Caco-2 (cell line): ENCODE results near the gene MXD3. TPM values are rescaled to one million over a fixed set of nuclear protein-coding genes. Genes with fewer than 3 reads are reported as not detected.

Source experiments
- BruUV-seq: library from RNA; stranded (reverse); fragments of 400-500 nt; replicated peaks from 2 replicates; lab custom pipeline; 2021; lab: Mats Ljungman, UMichigan
- CTCF ChIA-PET: fragments of 300-600 bp; sonication (Branson Sonifier 250); formaldehyde crosslinking; loops from one replicate; lab custom pipeline; 2022; ENCODE audit warnings: antibody characterized with exemption; lab: Charles Lee
- POLR2A ChIA-PET: fragments of 300-600 bp; sonication (Branson Sonifier 250); formaldehyde crosslinking; loops from one replicate; lab custom pipeline; 2022; ENCODE audit warnings: antibody characterized with exemption; lab: Charles Lee
- DNase-seq, 2 experiments: peaks; one replicate each; pipeline versions ENCODE4 v3.0.0 to v3.0.0-alpha.2; 2020 to 2022
- H3K27me3 ChIP-seq: replicated peaks from 2 replicates; pipeline ENCODE4 v1.6.0; 2011; ENCODE audit warnings: low read length; ENCODE audit not compliant: control insufficient read depth, insufficient read depth
- H3K36me3 ChIP-seq: 2 replicates; pipeline ENCODE4 v1.5.1; 2011; ENCODE audit warnings: low read length; ENCODE audit not compliant: control insufficient read depth, insufficient read depth
- H3K4me1 ChIP-seq: fragments of 250-450 bp; sonication (Bioruptor Pico); 2 replicates; pipeline ENCODE4 v1.5.1; 2020; ENCODE audit warnings: mild to moderate bottlenecking
- H3K4me3 ChIP-seq: 2 replicates; pipeline ENCODE4 v1.5.1; 2011; ENCODE audit warnings: low read depth, mild to moderate bottlenecking, control low read depth, low read length
- H3K9me3 ChIP-seq: fragments of 250-450 bp; sonication (Bioruptor Pico); 2 replicates; pipeline ENCODE4 v1.5.1; 2020; ENCODE audit warnings: mild to moderate bottlenecking, moderate library complexity
- H3K27ac Mint-ChIP-seq: one replicate; pipeline ENCODE4 v1.8.0; 2022; ENCODE audit warnings: mixed read lengths; ENCODE audit not compliant: unreplicated experiment
- H3K27me3 Mint-ChIP-seq: one replicate; pipeline ENCODE4 v1.8.0; 2022; ENCODE audit warnings: mixed read lengths; ENCODE audit not compliant: insufficient read depth, unreplicated experiment
- H3K36me3 Mint-ChIP-seq: one replicate; pipeline ENCODE4 v1.8.0; 2022; ENCODE audit warnings: mild to moderate bottlenecking, mixed read lengths; ENCODE audit not compliant: insufficient read depth, unreplicated experiment
- H3K4me1 Mint-ChIP-seq: one replicate; pipeline ENCODE4 v1.8.0; 2022; ENCODE audit warnings: low read depth, mixed read lengths; ENCODE audit not compliant: unreplicated experiment
- H3K4me3 Mint-ChIP-seq: one replicate; pipeline ENCODE4 v1.8.0; 2022; ENCODE audit warnings: mild to moderate bottlenecking, moderate library complexity, mixed read lengths; ENCODE audit not compliant: unreplicated experiment
- H3K9me3 Mint-ChIP-seq: one replicate; pipeline ENCODE4 v1.8.0; 2022; ENCODE audit warnings: mixed read lengths; ENCODE audit not compliant: unreplicated experiment
- CTCF ChIP-seq, 2 experiments: fragments of 200-600 bp in 1 of 2; IDR thresholded peaks; 1 replicate in 1 of 2; 2 replicates in 1 of 2; pipeline versions ENCODE4 v1.5.1 to v1.8.0; 2011 to 2022; ENCODE audit warnings: antibody characterized with exemption in 1 of 2, control low read depth in 1 of 2, inconsistent platforms in 1 of 2, low read depth in 1 of 2, low read length in 1 of 2, mild to moderate bottlenecking in 1 of 2, moderate library complexity in 1 of 2; ENCODE audit not compliant: insufficient read depth in 1 of 2, severe bottlenecking in 1 of 2, unreplicated experiment in 1 of 2
- intact Hi-C: fragments of 100-400 bp; cut with micrococcal nuclease; formaldehyde crosslinking; loops from one replicate; pipeline ENCODE4 v1.10.0; 2022; ENCODE audit not compliant: unreplicated experiment
- total RNA-seq: library from RNA; stranded (reverse); gene quantifications from 2 replicates; pipeline ENCODE4 v1.2.3, GENCODE V29; 2022

The MXD3 gene
- total RNA-seq, 1 experiment from 2014 or later: 19.8 TPM

- intact Hi-C loops: no loop called here
- TF ChIP-seq CTCF (IDR thresholded peaks at IDR 0.05; ENCODE audit: insufficient read depth in 1 of 2, low read depth in 1 of 2, low read length in 1 of 2, severe bottlenecking in 1 of 2, unreplicated experiment in 1 of 2): no peak
- no peaks in the 10 kb centered on the region for H3K36me3 ChIP-seq
- H3K4me3 ChIP-seq: no peak overlapping the region
- ChIA-PET POLR2A (no interaction called here), CTCF (interaction anchor here (0.6 to 1.5 kb wide), 5 partner anchors 9 to 147 kb away, joined by 3 to 4 read pairs (median 3); no protein-coding TSS in a partner anchor)
- H3K9me3 ChIP-seq: no peaks in the 10 kb centered on the region
- BruUV-seq: no TSS peak
- peak in 1 of 2 experiments; percentile 18 for DNase-seq
- H3K27me3 Mint-ChIP-seq: no peaks in the 10 kb centered on the region
- no peak overlapping the region for H3K4me3 Mint-ChIP-seq
- peaks cover 62% of the 10 kb centered on the region for H3K36me3 Mint-ChIP-seq
- H3K27ac Mint-ChIP-seq: peak overlapping the region; percentile 95
- H3K9me3 Mint-ChIP-seq: peaks cover 9% of the 10 kb centered on the region
- no peaks in the 10 kb centered on the region for H3K27me3 ChIP-seq
- H3K4me1 ChIP-seq: peaks cover 41% of the 10 kb centered on the region
- peaks cover 33% of the 10 kb centered on the region for H3K4me1 Mint-ChIP-seq
Observed at GRCh38 chr5:177327539-177328522, 16.1 kb upstream of the MXD3 start.

- Mint-ChIP-seq H3K36me3 (peaks cover 54% of the 10 kb centered on the region), H3K4me3 (peak overlapping the region; percentile 2), H3K27ac (peak overlapping the region; percentile 95), H3K27me3 (no peaks in the 10 kb centered on the region), H3K9me3 (peaks cover 9% of the 10 kb centered on the region), H3K4me1 (peaks cover 33% of the 10 kb centered on the region)
- peaks cover 41% of the 10 kb centered on the region for H3K4me1 ChIP-seq
- no peak overlapping the region for H3K4me3 ChIP-seq
- peak; percentile 46 to 70 for DNase-seq
- TF ChIP-seq CTCF (IDR thresholded peaks at IDR 0.05; ENCODE audit: insufficient read depth in 1 of 2, low read depth in 1 of 2, low read length in 1 of 2, severe bottlenecking in 1 of 2, unreplicated experiment in 1 of 2): no peak
- intact Hi-C loops: loop anchor here (1.0 kb wide), 1 partner anchor 13 kb away; no protein-coding TSS in a partner anchor
- no peaks in the 10 kb centered on the region for H3K9me3 ChIP-seq
- BruUV-seq: no TSS peak
- H3K27me3 ChIP-seq: no peaks in the 10 kb centered on the region
- H3K36me3 ChIP-seq: no peaks in the 10 kb centered on the region
- ChIA-PET POLR2A (no interaction called here), CTCF (interaction anchor here (0.9 to 2.0 kb wide), 5 partner anchors 10 to 52 kb away, joined by 3 to 15 read pairs (median 3); partner anchors contain the start of gene MXD3)
Observed at GRCh38 chr5:177325868-177326381, 14.2 kb upstream of the MXD3 start.

GRCh38 chr5:177320879-177321278 lies 9.2 kb upstream of the MXD3 start:
- Mint-ChIP-seq H3K4me1 (peaks cover 25% of the 10 kb centered on the region), H3K4me3 (no peak overlapping the region), H3K9me3 (no peaks in the 10 kb centered on the region), H3K27me3 (no peaks in the 10 kb centered on the region), H3K36me3 (peaks cover 36% of the 10 kb centered on the region), H3K27ac (no peak overlapping the region)
- Histone ChIP-seq H3K4me1 (peaks cover 18% of the 10 kb centered on the region), H3K4me3 (no peak overlapping the region), H3K36me3 (no peaks in the 10 kb centered on the region; the same call in 1 of the 2 replicates), H3K9me3 (no peaks in the 10 kb centered on the region), H3K27me3 (no peaks in the 10 kb centered on the region)
- CTCF ChIA-PET: interaction anchor here (0.8 kb wide), 1 partner anchor 11 kb away, joined by 3 read pairs; no protein-coding TSS in a partner anchor
- intact Hi-C loops: no loop called here
- TF ChIP-seq CTCF (IDR thresholded peaks at IDR 0.05; ENCODE audit: insufficient read depth in 1 of 2, low read depth in 1 of 2, low read length in 1 of 2, severe bottlenecking in 1 of 2, unreplicated experiment in 1 of 2): no peak
- peak in 1 of 2 experiments; percentile 21 for DNase-seq
- BruUV-seq: no TSS peak
- POLR2A ChIA-PET: no interaction called here
